WTC11 (cell line): ENCODE measurements around the gene MYBPHL.

Experiments used
- JUN ChIP-seq: sonication (generic); formaldehyde crosslinking; IDR thresholded peaks from 2 replicates; pipeline ENCODE4 v1.8.0; 2023; ENCODE audit warnings: mild to moderate bottlenecking, missing genetic modification reagents
- KAT7 ChIP-seq: sonication (generic); formaldehyde crosslinking; IDR thresholded peaks from 2 replicates; pipeline ENCODE4 v1.8.1; 2023; ENCODE audit warnings: missing genetic modification reagents, mild to moderate bottlenecking, borderline replicate concordance
- NFE2L1 ChIP-seq: sonication (generic); formaldehyde crosslinking; IDR thresholded peaks from 2 replicates; pipeline ENCODE4 v1.8.1; 2023; ENCODE audit warnings: missing genetic modification reagents
- NR2C2 ChIP-seq: sonication (generic); formaldehyde crosslinking; IDR thresholded peaks from 2 replicates; pipeline ENCODE4 v1.8.0; 2022; ENCODE audit warnings: mild to moderate bottlenecking, missing genetic modification reagents
- SP1 ChIP-seq: sonication (generic); formaldehyde crosslinking; conservative IDR thresholded peaks from 2 replicates; pipeline ENCODE4 v1.8.1; 2022; ENCODE audit warnings: missing genetic modification reagents
- ZNF121 ChIP-seq: sonication (generic); formaldehyde crosslinking; IDR thresholded peaks from 2 replicates; pipeline ENCODE4 v1.8.0; 2023; ENCODE audit warnings: missing genetic modification reagents
- ZNF317 ChIP-seq: sonication (generic); formaldehyde crosslinking; IDR thresholded peaks from 2 replicates; pipeline ENCODE4 v1.8.1; 2023; ENCODE audit warnings: low read depth, mild to moderate bottlenecking, moderate library complexity, missing genetic modification reagents, borderline replicate concordance
- TF ChIP-seq, protein P1 (sequence below): fragments of 200-600 bp; IDR thresholded peaks from 2 replicates; pipeline ENCODE4 v1.8.0; 2022; ENCODE audit warnings: antibody characterized with exemption
- TF ChIP-seq, protein P2 (sequence below): sonication (generic); formaldehyde crosslinking; IDR thresholded peaks from 2 replicates; pipeline ENCODE4 v1.8.1; 2022; ENCODE audit warnings: low read depth, missing genetic modification reagents, borderline replicate concordance
- TF ChIP-seq, protein P3 (sequence below): sonication (generic); formaldehyde crosslinking; conservative IDR thresholded peaks from 2 replicates; pipeline ENCODE4 v1.8.1; 2022; ENCODE audit warnings: mild to moderate bottlenecking, missing genetic modification reagents
- TF ChIP-seq, protein P4 (sequence below): sonication (generic); formaldehyde crosslinking; IDR thresholded peaks from 2 replicates; pipeline ENCODE4 v1.8.0; 2022; ENCODE audit warnings: mild to moderate bottlenecking, missing genetic modification reagents

DNA sequence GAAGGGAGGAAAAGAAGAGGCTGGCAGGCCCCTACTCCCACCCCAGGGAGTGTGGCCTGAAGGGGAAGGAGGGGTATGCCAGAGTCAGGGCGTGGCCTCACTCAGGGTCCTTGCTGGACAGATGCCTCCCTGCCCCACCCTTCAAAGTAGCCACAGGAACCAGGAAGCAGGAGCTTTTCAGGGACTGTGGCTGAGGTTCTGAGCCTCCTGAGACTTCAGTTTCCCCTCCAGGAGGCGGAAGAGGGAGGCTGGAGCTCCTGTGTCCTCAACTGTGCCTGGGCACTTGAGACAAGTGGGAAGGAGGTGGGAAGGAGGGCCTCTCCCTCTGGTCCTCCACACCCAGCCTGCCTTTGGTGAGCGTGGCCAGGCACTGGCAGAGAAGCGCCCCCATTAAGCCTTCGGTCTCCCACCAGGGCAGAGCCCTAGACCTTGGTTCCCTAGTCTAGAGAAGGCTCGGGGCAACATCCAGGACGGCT, 52.2 kb downstream of the MYBPHL start:
- TF ChIP-seq, protein P1, sequence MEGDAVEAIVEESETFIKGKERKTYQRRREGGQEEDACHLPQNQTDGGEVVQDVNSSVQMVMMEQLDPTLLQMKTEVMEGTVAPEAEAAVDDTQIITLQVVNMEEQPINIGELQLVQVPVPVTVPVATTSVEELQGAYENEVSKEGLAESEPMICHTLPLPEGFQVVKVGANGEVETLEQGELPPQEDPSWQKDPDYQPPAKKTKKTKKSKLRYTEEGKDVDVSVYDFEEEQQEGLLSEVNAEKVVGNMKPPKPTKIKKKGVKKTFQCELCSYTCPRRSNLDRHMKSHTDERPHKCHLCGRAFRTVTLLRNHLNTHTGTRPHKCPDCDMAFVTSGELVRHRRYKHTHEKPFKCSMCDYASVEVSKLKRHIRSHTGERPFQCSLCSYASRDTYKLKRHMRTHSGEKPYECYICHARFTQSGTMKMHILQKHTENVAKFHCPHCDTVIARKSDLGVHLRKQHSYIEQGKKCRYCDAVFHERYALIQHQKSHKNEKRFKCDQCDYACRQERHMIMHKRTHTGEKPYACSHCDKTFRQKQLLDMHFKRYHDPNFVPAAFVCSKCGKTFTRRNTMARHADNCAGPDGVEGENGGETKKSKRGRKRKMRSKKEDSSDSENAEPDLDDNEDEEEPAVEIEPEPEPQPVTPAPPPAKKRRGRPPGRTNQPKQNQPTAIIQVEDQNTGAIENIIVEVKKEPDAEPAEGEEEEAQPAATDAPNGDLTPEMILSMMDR: no peak
- TF ChIP-seq NR2C2: no peak
- TF ChIP-seq, protein P2, sequence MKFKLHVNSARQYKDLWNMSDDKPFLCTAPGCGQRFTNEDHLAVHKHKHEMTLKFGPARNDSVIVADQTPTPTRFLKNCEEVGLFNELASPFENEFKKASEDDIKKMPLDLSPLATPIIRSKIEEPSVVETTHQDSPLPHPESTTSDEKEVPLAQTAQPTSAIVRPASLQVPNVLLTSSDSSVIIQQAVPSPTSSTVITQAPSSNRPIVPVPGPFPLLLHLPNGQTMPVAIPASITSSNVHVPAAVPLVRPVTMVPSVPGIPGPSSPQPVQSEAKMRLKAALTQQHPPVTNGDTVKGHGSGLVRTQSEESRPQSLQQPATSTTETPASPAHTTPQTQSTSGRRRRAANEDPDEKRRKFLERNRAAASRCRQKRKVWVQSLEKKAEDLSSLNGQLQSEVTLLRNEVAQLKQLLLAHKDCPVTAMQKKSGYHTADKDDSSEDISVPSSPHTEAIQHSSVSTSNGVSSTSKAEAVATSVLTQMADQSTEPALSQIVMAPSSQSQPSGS (CRISPR knock-in tag): no peak
- no peak for TF ChIP-seq JUN (CRISPR knock-in tag)
- no peak for TF ChIP-seq ZNF121 (CRISPR knock-in tag)
- TF ChIP-seq, protein P3, sequence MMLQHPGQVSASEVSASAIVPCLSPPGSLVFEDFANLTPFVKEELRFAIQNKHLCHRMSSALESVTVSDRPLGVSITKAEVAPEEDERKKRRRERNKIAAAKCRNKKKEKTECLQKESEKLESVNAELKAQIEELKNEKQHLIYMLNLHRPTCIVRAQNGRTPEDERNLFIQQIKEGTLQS (CRISPR knock-in tag): no peak
- no peak for TF ChIP-seq KAT7
- TF ChIP-seq, protein P4, sequence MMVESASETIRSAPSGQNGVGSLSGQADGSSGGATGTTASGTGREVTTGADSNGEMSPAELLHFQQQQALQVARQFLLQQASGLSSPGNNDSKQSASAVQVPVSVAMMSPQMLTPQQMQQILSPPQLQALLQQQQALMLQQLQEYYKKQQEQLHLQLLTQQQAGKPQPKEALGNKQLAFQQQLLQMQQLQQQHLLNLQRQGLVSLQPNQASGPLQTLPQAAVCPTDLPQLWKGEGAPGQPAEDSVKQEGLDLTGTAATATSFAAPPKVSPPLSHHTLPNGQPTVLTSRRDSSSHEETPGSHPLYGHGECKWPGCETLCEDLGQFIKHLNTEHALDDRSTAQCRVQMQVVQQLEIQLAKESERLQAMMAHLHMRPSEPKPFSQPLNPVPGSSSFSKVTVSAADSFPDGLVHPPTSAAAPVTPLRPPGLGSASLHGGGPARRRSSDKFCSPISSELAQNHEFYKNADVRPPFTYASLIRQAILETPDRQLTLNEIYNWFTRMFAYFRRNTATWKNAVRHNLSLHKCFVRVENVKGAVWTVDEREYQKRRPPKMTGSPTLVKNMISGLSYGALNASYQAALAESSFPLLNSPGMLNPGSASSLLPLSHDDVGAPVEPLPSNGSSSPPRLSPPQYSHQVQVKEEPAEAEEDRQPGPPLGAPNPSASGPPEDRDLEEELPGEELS (CRISPR knock-in tag): no peak
- no peak for TF ChIP-seq NFE2L1 (CRISPR knock-in tag)
- TF ChIP-seq ZNF317 (CRISPR knock-in tag): no peak
- no peak for TF ChIP-seq SP1
